Naive thymus-derived CD8-positive, alpha-beta T cell (primary cell): ENCODE results near the gene ODAD2. TPM values are rescaled to one million over a fixed set of nuclear protein-coding genes. Genes with fewer than 3 reads are reported as not detected.

Source experiments
- ATAC-seq, 2 donors: fragments of 150-1000 bp; cut with Tn5 transposase in 1 of 2; sonication (Bioruptor Pico), chemical (Tn5 transposase) in 1 of 2; 1 replicate in 1 of 2; 2 replicates in 1 of 2; pipeline ENCODE4 v1.10.0; 2021; ENCODE audit warnings: mild to moderate bottlenecking in 2 of 2, moderate library complexity in 2 of 2
- POLR2A ChIA-PET: fragments of 350-600 bp; sonication (Branson Sonifier 250); formaldehyde crosslinking; loops from one replicate; lab custom pipeline; 2021; ENCODE audit warnings: antibody characterized with exemption; lab: Charles Lee
- DNase-seq, 10 donors: peaks; one replicate each; pipeline versions ENCODE4 v3.0.0 to v3.0.0-alpha.2; 2020 to 2022
- H3K27ac Mint-ChIP-seq, 10 donors: one replicate each; pipeline ENCODE4 v1.8.0; 2020 to 2022; ENCODE audit warnings: mild to moderate bottlenecking in 10 of 10, mixed read lengths in 10 of 10, moderate library complexity in 4 of 10, inconsistent platforms in 1 of 10
- H3K27me3 Mint-ChIP-seq, 5 donors: one replicate each; pipeline ENCODE4 v1.8.0; 2021 to 2022; ENCODE audit warnings: mixed read lengths in 5 of 5
- H3K36me3 Mint-ChIP-seq, 3 donors: one replicate each; pipeline ENCODE4 v1.8.0; 2020 to 2022; ENCODE audit warnings: mixed read lengths in 3 of 3, mild to moderate bottlenecking in 2 of 3, inconsistent platforms in 1 of 3
- H3K4me1 Mint-ChIP-seq, 4 donors: one replicate each; pipeline ENCODE4 v1.8.0; 2021 to 2022; ENCODE audit warnings: mixed read lengths in 4 of 4
- H3K4me3 Mint-ChIP-seq, 10 donors: one replicate each; pipeline ENCODE4 v1.8.0; 2020 to 2022; ENCODE audit warnings: mild to moderate bottlenecking in 10 of 10, mixed read lengths in 10 of 10, moderate library complexity in 6 of 10, inconsistent platforms in 1 of 10
- H3K9me3 Mint-ChIP-seq, 9 donors: one replicate each; pipeline ENCODE4 v1.8.0; 2020 to 2022; ENCODE audit warnings: mixed read lengths in 9 of 9, mild to moderate bottlenecking in 3 of 9, inconsistent platforms in 1 of 9, moderate library complexity in 1 of 9
- polyA plus RNA-seq, 3 donors: library from polyadenylated mRNA; unstranded; fragments of 300-500 nt; fragmentation: Illumina TruSeq; gene quantifications; one replicate each; pipeline ENCODE4 v1.2.3, GENCODE V29; 2021
- total RNA-seq, 8 experiments: library from RNA in 2 of 8; stranded (reverse) in 2 of 8; gene quantifications; one replicate each; pipeline ENCODE4 v1.2.3 and lab custom pipeline; 2021 to 2026

Gene ODAD2
- total and polyA plus RNA-seq, 5 experiments from 2014 or later, result 0.15 TPM; not detected in 4

DNA sequence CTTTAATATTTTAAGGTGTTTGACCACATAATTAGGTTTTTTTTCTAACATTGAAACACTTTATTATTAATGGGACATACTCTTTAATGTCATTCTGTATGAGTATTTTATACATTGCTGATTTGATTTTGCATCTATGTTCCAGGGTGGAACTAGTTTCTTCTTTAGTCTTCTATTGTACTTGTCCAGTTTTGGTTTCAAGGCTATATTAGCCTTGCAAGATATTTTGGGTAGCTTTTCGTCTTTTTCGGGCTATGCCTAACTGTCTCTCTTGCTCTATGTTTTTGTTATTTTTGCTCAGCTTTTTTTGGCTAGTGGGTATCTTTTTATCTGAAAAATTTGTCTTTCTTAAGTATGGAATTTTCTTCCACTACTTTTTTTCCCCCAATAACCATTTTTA lies 214.6 kb downstream of the ODAD2 start:
- no peak for DNase-seq
- Mint-ChIP-seq H3K4me3 (no peak overlapping the region), H3K9me3 (peaks cover 0 to 9% (median 2%) of the 10 kb centered on the region in 9 donors), H3K27me3 (peaks cover 1 to 32% (median 18%) of the 10 kb centered on the region in 5 donors), H3K4me1 (no peaks in the 10 kb centered on the region), H3K36me3 (peaks cover 0 to 9% (median 0%) of the 10 kb centered on the region in 3 donors), H3K27ac (peak overlapping the region in 1 of 10 donors; percentile 26)
- POLR2A ChIA-PET, result no interaction called here
- ATAC-seq, result no peak

DNA sequence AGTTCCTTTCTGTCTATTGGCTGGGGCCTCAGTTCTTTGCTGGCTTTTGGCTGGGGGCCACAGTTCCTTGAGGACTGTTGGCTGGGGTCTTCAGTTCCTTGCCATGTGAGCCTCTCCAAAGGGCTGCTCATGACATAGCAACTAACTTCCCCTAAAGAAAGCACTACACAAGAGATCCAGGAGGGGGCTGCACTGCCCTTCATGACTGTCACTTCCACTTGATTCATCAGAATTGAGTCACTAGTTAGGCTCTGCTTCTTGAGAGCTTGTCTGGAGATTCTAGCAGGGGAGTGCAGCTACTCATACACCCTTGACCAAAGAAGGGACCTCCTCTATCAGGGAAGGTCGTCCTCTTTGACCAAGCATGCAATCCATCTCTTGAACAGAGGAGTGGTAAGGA lies 215.2 kb downstream of the ODAD2 start:
- DNase-seq (peak in 7 of 10 donors; percentile 5 to 54 (median 26)), ATAC-seq (peak; percentile 73 to 77)
- peaks cover 0 to 9% (median 0%) of the 10 kb centered on the region in 3 donors for H3K36me3 Mint-ChIP-seq
- no peak overlapping the region for H3K4me3 Mint-ChIP-seq
- peak overlapping the region in 1 of 10 donors; percentile 26 for H3K27ac Mint-ChIP-seq
- H3K9me3 Mint-ChIP-seq, result peaks cover 0 to 9% (median 2%) of the 10 kb centered on the region in 9 donors
- H3K4me1 Mint-ChIP-seq, result no peaks in the 10 kb centered on the region
- peaks cover 2 to 32% (median 18%) of the 10 kb centered on the region in 5 donors for H3K27me3 Mint-ChIP-seq
- POLR2A ChIA-PET, result no interaction called here

DNA sequence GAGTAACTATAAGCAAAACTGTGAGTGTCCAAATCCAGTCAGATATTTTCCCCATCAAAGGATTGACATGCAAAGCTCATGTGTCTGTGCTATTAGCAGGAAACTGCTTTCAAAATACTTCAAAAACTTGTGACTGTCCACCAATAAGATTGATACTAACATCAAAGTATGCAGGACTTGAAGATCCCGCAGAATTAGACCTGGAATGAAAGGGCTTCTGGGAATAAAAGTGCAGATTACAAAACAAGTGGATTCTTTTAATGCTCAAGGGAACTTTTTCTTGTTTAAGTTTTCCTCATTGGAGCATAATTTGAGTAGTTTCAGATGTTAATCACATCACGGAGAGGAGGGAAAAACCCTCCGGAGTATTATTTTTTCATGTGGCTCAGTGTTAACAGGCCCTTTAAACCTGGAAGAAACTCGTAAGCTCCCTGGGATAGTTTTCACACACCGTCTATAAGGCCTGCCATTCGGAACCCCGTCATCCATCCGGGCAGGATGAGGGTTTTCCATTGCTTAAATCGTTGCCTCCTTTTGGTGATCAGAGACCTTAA lies 219.3 kb downstream of the ODAD2 start:
- POLR2A ChIA-PET, result no interaction called here
- DNase-seq, result no peak
- Mint-ChIP-seq H3K27me3 (peaks cover 24 to 56% (median 31%) of the 10 kb centered on the region in 5 donors), H3K27ac (no peak overlapping the region), H3K4me3 (no peak overlapping the region), H3K9me3 (peaks cover 0 to 9% (median 2%) of the 10 kb centered on the region in 9 donors), H3K4me1 (no peaks in the 10 kb centered on the region), H3K36me3 (peaks cover 0 to 9% (median 0%) of the 10 kb centered on the region in 3 donors)
- no peak for ATAC-seq

- peaks cover 0 to 2% (median 0%) of the 10 kb centered on the region in 4 donors for H3K4me1 Mint-ChIP-seq
- DNase-seq, result no peak
- H3K4me3 Mint-ChIP-seq, result no peak overlapping the region
- H3K27me3 Mint-ChIP-seq, result peaks cover 26 to 73% (median 43%) of the 10 kb centered on the region in 5 donors
- no peaks in the 10 kb centered on the region for H3K36me3 Mint-ChIP-seq
- no peak for ATAC-seq
- peaks cover 0 to 2% (median 0%) of the 10 kb centered on the region in 9 donors for H3K9me3 Mint-ChIP-seq
- POLR2A ChIA-PET, result no interaction called here
- H3K27ac Mint-ChIP-seq, result no peak overlapping the region
Observed at GRCh38 chr10:27774831-27775230, 224.0 kb downstream of the ODAD2 start.

DNA sequence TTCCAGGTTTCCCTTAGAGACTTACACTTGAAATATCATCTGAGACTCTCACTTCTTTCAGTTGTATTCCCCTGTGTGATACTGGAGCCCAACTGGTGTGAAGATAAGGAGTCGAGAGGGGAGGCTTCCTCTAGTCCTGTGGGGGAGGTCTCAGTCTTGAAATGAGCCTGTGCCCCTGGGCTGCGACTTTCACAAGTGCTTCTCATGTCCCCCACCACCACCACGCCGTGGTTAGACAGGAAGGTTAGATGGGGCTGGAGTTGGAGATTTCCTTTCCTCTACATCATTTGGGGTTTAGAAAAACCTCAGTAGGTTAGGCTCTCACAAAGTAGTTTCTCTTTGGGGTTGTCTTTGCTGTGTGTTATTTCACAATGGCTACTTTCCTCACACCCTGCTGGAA lies 227.6 kb downstream of the ODAD2 start:
- peaks cover 0 to 2% (median 0%) of the 10 kb centered on the region in 4 donors for H3K4me1 Mint-ChIP-seq
- POLR2A ChIA-PET, result no interaction called here

DNA sequence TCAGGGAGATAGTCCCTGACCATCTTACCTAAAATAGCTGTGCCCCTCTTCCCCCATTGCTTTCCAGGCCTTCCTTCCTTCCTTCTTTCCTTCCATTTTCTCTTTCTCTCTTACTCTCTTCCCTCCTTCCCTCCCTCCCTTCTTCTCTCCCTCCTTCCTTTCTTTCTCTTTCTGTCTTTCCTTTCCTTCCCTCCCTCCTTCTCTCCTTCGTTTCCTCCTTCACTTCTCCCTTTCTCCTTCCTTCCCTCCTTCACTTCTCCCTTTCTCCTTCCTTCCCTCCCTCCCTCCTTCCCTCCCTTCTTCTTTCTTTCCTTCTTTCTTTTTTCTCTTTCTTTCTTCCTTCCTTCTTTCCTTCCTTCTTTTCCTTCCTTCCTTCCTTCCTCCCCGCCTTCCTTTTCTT lies 228.7 kb downstream of the ODAD2 start:
- peaks cover 0 to 2% (median 0%) of the 10 kb centered on the region in 4 donors for H3K4me1 Mint-ChIP-seq
- ATAC-seq (no peak), DNase-seq (no peak)
- no peak overlapping the region for H3K4me3 Mint-ChIP-seq
- H3K36me3 Mint-ChIP-seq, result no peaks in the 10 kb centered on the region
- peaks cover 12 to 50% (median 30%) of the 10 kb centered on the region in 5 donors for H3K27me3 Mint-ChIP-seq
- H3K9me3 Mint-ChIP-seq, result peaks cover 0 to 2% (median 0%) of the 10 kb centered on the region in 9 donors
- no peak overlapping the region for H3K27ac Mint-ChIP-seq
- POLR2A ChIA-PET, result no interaction called here

More for the DNA sequence above, 227.6 kb downstream of the ODAD2 start:
- Mint-ChIP-seq H3K9me3 (peaks cover 0 to 2% (median 0%) of the 10 kb centered on the region in 9 donors), H3K27ac (no peak overlapping the region), H3K4me3 (no peak overlapping the region), H3K27me3 (peaks cover 18 to 61% (median 33%) of the 10 kb centered on the region in 5 donors), H3K36me3 (no peaks in the 10 kb centered on the region)
- ATAC-seq, result peak in 1 of 2 donors; percentile 29
- no peak for DNase-seq
